K562 (cell line): ENCODE measurements around the gene ZNF709.

Experiments used
- BACH1 ChIP-seq: fragments of 200-800 bp; sonication (Bioruptor generic); IDR thresholded peaks from 2 replicates; pipeline ENCODE4 v1.6.1; 2016; ENCODE audit warnings: missing genetic modification characterization, missing compliant biosample characterization
- BHLHE40 ChIP-seq: IDR thresholded peaks from 2 replicates; pipeline ENCODE4 v1.6.1; 2011; ENCODE audit warnings: low read length, improper control_type of control experiment
- NCOA1 ChIP-seq: fragments of 450-650 bp; IDR thresholded peaks from 2 replicates; pipeline ENCODE4 v1.6.1; 2016; ENCODE audit warnings: low read depth
- POLR2A ChIP-seq: fragments of 450-650 bp; conservative IDR thresholded peaks from 2 replicates; pipeline ENCODE4 v1.6.1; 2016
- TRIM24 ChIP-seq, 2 experiments: fragments of 450-650 bp; IDR thresholded peaks; 2 replicates each; pipeline ENCODE4 v1.6.1; 2016
- ZC3H8 ChIP-seq: fragments of 450-650 bp; IDR thresholded peaks from 2 replicates; pipeline ENCODE4 v1.6.1; 2017
- ZNF124 ChIP-seq: sonication (generic); formaldehyde crosslinking; IDR thresholded peaks from 2 replicates; pipeline ENCODE4 v1.8.1; 2022; ENCODE audit warnings: missing genetic modification reagents
- TF ChIP-seq, protein P1 (sequence below), 3 experiments: IDR thresholded peaks in 2 of 3; conservative IDR thresholded peaks in 1 of 3; 2 replicates each; pipeline ENCODE4 v1.5.1; 2011 to 2012; ENCODE audit warnings: low read length in 3 of 3, mild to moderate bottlenecking in 3 of 3, control low read depth in 2 of 3, improper control_type of control experiment in 1 of 3, inconsistent platforms in 1 of 3, low read depth in 1 of 3, mixed read lengths in 1 of 3, moderate library complexity in 1 of 3; ENCODE audit not compliant: insufficient read depth in 2 of 3

DNA sequence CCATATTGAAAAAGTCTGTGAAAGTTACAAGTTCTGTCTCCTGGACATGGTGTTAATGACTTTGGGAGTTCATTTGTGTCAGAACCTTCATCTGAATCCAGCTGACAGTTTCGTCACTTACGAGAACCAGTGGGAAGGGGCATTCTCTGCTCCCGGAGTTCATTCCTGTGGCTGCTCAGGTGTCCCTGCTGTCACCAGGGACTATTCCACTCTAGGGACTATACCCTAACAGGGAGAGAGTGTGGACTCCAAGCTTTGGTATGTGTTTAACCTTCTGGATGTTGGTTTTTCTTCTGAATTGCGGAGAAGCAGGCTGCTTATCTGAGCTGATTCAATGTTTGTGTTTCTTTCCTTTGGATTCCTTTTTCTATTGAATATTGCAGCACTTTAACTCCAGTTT lies 12.4 kb upstream of the ZNF709 start:
- no peak for TF ChIP-seq BHLHE40
- no peak for TF ChIP-seq BACH1 (tag)
- TF ChIP-seq ZNF124 (CRISPR knock-in tag) = no peak
- TF ChIP-seq NCOA1 = no peak
- TF ChIP-seq, protein P1, sequence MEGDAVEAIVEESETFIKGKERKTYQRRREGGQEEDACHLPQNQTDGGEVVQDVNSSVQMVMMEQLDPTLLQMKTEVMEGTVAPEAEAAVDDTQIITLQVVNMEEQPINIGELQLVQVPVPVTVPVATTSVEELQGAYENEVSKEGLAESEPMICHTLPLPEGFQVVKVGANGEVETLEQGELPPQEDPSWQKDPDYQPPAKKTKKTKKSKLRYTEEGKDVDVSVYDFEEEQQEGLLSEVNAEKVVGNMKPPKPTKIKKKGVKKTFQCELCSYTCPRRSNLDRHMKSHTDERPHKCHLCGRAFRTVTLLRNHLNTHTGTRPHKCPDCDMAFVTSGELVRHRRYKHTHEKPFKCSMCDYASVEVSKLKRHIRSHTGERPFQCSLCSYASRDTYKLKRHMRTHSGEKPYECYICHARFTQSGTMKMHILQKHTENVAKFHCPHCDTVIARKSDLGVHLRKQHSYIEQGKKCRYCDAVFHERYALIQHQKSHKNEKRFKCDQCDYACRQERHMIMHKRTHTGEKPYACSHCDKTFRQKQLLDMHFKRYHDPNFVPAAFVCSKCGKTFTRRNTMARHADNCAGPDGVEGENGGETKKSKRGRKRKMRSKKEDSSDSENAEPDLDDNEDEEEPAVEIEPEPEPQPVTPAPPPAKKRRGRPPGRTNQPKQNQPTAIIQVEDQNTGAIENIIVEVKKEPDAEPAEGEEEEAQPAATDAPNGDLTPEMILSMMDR (IDR thresholded peaks at IDR 0.05 in 2 of 3, conservative IDR thresholded peaks at IDR 0.05 in 1 of 3; ENCODE audit: insufficient read depth in 2 of 3, low read depth in 1 of 3, low read length in 3 of 3) = no peak
- TF ChIP-seq POLR2A = no peak
- no peak for TF ChIP-seq ZC3H8
- no peak for TF ChIP-seq TRIM24 (IDR thresholded peaks at IDR 0.05)
